Neuronal stem cell (in vitro differentiated cells): ENCODE data around the gene NLRC4.

ENCODE experiments used
- DNase-seq: peaks from one replicate; pipeline ENCODE4 v3.0.0-alpha.2; 2013; ENCODE audit warnings: low spot score
- H2AFZ ChIP-seq: one replicate; pipeline ENCODE4 v1.6.1; 2013; ENCODE audit warnings: mild to moderate bottlenecking, low read length, inconsistent platforms
- H2AK5ac ChIP-seq: 2 replicates; pipeline ENCODE4 v1.6.1; 2013; ENCODE audit warnings: low read depth, mild to moderate bottlenecking, inconsistent platforms, low read length, moderate library complexity, mixed read lengths
- H2BK120ac ChIP-seq: 2 replicates; pipeline ENCODE4 v1.6.1; 2013; ENCODE audit warnings: low read depth, mild to moderate bottlenecking, inconsistent platforms, low read length, moderate library complexity, mixed read lengths
- H2BK12ac ChIP-seq: one replicate; pipeline ENCODE4 v1.6.1; 2013; ENCODE audit warnings: low read length, inconsistent platforms
- H2BK15ac ChIP-seq: 2 replicates; pipeline ENCODE4 v1.6.1; 2013; ENCODE audit warnings: mild to moderate bottlenecking, low read length, inconsistent platforms, mixed read lengths
- H2BK5ac ChIP-seq: one replicate; pipeline ENCODE4 v1.6.1; 2013; ENCODE audit warnings: inconsistent platforms, mild to moderate bottlenecking, low read length, moderate library complexity
- H3K14ac ChIP-seq: one replicate; pipeline ENCODE4 v1.6.1; 2013; ENCODE audit warnings: low read length, inconsistent platforms
- H3K18ac ChIP-seq: 2 replicates; pipeline ENCODE4 v1.6.1; 2013; ENCODE audit warnings: low read length, inconsistent platforms
- H3K23ac ChIP-seq: 2 replicates; pipeline ENCODE4 v1.6.1; 2013; ENCODE audit warnings: low read depth, mild to moderate bottlenecking, mixed read lengths, low read length, inconsistent platforms; ENCODE audit not compliant: poor library complexity
- H3K27ac ChIP-seq: replicated peaks from 3 replicates; pipeline ENCODE4 v1.5.1; 2013; ENCODE audit warnings: low read length, inconsistent platforms
- H3K27me3 ChIP-seq, 3 experiments: 2 replicates each; pipeline ENCODE4 v1.6.1; 2013; ENCODE audit warnings: low read length in 3 of 3, mild to moderate bottlenecking in 2 of 3, inconsistent platforms in 1 of 3, low read depth in 1 of 3, mixed read lengths in 1 of 3, moderate library complexity in 1 of 3; ENCODE audit not compliant: control insufficient read depth in 3 of 3, insufficient read depth in 3 of 3
- H3K36me3 ChIP-seq, 2 donors: replicated peaks in 1 of 2; 2 replicates each; pipeline ENCODE4 v1.6.1; 2013; ENCODE audit warnings: low read length in 2 of 2; ENCODE audit not compliant: control insufficient read depth in 2 of 2, insufficient read depth in 2 of 2
- H3K4ac ChIP-seq: 2 replicates; pipeline ENCODE4 v1.6.1; 2013; ENCODE audit warnings: inconsistent platforms, mild to moderate bottlenecking, low read length, moderate library complexity
- H3K4me1 ChIP-seq, 2 donors: 1 replicate in 1 of 2; 2 replicates in 1 of 2; pipeline ENCODE4 v1.6.1; 2013; ENCODE audit warnings: low read length in 2 of 2, low read depth in 1 of 2; ENCODE audit not compliant: control insufficient read depth in 2 of 2, insufficient read depth in 1 of 2
- H3K4me2 ChIP-seq: one replicate; pipeline ENCODE4 v1.6.1; 2013; ENCODE audit warnings: mild to moderate bottlenecking, low read length, inconsistent platforms; ENCODE audit not compliant: insufficient read depth, poor library complexity, severe bottlenecking
- H3K4me3 ChIP-seq, 2 donors: 2 replicates each; pipeline ENCODE4 v1.5.1; 2013; ENCODE audit warnings: low read length in 2 of 2, mild to moderate bottlenecking in 2 of 2, inconsistent platforms in 1 of 2, moderate library complexity in 1 of 2
- H3K79me1 ChIP-seq: one replicate; pipeline ENCODE4 v1.6.1; 2013; ENCODE audit warnings: low read depth, mild to moderate bottlenecking, inconsistent platforms, low read length, moderate library complexity
- H3K9ac ChIP-seq: one replicate; pipeline ENCODE4 v1.6.1; 2013; ENCODE audit warnings: mild to moderate bottlenecking, low read depth, low read length, inconsistent platforms; ENCODE audit not compliant: poor library complexity
- H3K9me3 ChIP-seq, 2 donors: replicated peaks in 1 of 2; 2 replicates each; pipeline versions ENCODE3 to v1.6.1; 2013; ENCODE audit warnings: low read length in 2 of 2, mild to moderate bottlenecking in 2 of 2, inconsistent platforms in 1 of 2, low read depth in 1 of 2, mixed read lengths in 1 of 2, moderate library complexity in 1 of 2; ENCODE audit not compliant: control insufficient read depth in 2 of 2, insufficient read depth in 1 of 2
- H4K8ac ChIP-seq: one replicate; pipeline ENCODE4 v1.6.1; 2013; ENCODE audit warnings: low read depth, mild to moderate bottlenecking, inconsistent platforms, low read length, moderate library complexity
- H4K91ac ChIP-seq: one replicate; pipeline ENCODE4 v1.6.1; 2013; ENCODE audit warnings: low read length, low read depth, mild to moderate bottlenecking, inconsistent platforms; ENCODE audit not compliant: poor library complexity
- WGBS, 2 donors: extraction: QIAGEN DNeasy Blood & Tissue Kit; methylation state at CpG; one replicate each; pipeline ENCODE4 v1.1.7; 2013; ENCODE audit warnings: missing lambda C conversion rate in 2 of 2, mixed read lengths in 1 of 2; ENCODE audit not compliant: insufficient read length in 2 of 2, insufficient replicate concordance in 1 of 2; ENCODE audit errors: extremely low coverage in 2 of 2; 5-methylcytosine and 5-hydroxymethylcytosine counted together

Gene NLRC4

DNA sequence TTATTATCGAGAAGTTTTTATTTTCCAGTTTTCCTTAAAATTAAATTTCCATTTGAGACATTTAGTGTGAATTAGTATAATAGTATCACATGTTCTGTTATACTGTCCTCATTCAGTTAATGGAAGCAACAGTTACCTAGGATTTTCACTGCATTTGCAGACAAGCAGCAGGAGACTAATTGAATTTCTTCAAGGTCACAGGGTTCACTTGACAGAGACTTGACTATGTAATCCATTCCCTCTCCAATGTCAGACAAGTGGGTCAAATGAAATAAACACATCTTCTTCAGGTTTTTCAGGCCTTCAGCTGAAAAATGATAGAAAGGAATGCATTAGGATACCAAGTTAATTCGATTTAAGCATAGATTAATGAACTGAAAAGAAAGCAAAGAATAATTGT, 26.7 kb downstream of the NLRC4 start:
- no peak overlapping the region for H3K4me2 ChIP-seq
- no peak overlapping the region for H3K4ac ChIP-seq
- no peaks in the 10 kb centered on the region for H3K27me3 ChIP-seq
- no peak overlapping the region for H3K23ac ChIP-seq
- no peak for DNase-seq
- H2BK120ac ChIP-seq, result no peak overlapping the region
- H3K18ac ChIP-seq, result no peak overlapping the region
- H3K4me1 ChIP-seq, result peaks cover 0 to 12% of the 10 kb centered on the region in 2 donors
- no peak overlapping the region for H3K4me3 ChIP-seq
- no peak overlapping the region for H4K91ac ChIP-seq
- no peak overlapping the region for H4K8ac ChIP-seq
- no peak overlapping the region for H2BK15ac ChIP-seq
- no peak overlapping the region for H3K14ac ChIP-seq
- H2BK5ac ChIP-seq, result no peak overlapping the region
- H2BK12ac ChIP-seq, result no peak overlapping the region
- no peak overlapping the region for H3K27ac ChIP-seq
- no peaks in the 10 kb centered on the region for H3K36me3 ChIP-seq
- no CpG with 5 or more reads among the region's 2 CpGs for WGBS, 2 donors
- no peaks in the 10 kb centered on the region for H3K79me1 ChIP-seq
- no peak overlapping the region for H2AK5ac ChIP-seq
- no peak overlapping the region for H2AFZ ChIP-seq
- H3K9ac ChIP-seq, result no peak overlapping the region
- H3K9me3 ChIP-seq, result no peaks in the 10 kb centered on the region

DNA sequence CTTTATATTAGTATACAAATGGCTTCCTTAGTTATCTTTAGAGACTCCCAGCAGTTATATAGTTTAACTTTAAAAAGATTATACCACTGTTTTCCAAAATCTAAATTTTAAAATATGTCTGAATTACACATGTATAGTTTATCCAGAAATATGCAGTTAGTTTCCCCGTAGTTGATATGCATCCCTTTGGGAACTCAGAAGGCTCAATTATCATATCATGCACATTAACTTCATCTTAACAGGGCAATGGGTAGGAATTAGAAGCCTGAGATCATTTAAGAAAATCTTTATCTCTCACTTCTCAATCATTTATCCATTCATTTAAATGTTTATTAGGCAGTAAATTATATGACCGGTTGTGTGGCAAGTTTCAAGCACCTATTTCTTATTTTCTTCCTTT, 27.2 kb downstream of the NLRC4 start:
- Histone ChIP-seq H4K91ac (no peak overlapping the region), H3K27ac (no peak overlapping the region), H2BK12ac (no peak overlapping the region), H3K23ac (no peak overlapping the region), H3K9me3 (no peaks in the 10 kb centered on the region), H2AFZ (no peak overlapping the region), H3K4me3 (no peak overlapping the region), H2AK5ac (no peak overlapping the region), H3K4me1 (peaks cover 0 to 12% of the 10 kb centered on the region in 2 donors), H3K79me1 (no peaks in the 10 kb centered on the region), H3K36me3 (no peaks in the 10 kb centered on the region), H3K4me2 (no peak overlapping the region), H3K14ac (no peak overlapping the region), H2BK120ac (no peak overlapping the region), H3K18ac (no peak overlapping the region), H2BK5ac (no peak overlapping the region), H4K8ac (no peak overlapping the region), H2BK15ac (no peak overlapping the region), H3K27me3 (no peaks in the 10 kb centered on the region), H3K4ac (no peak overlapping the region), H3K9ac (no peak overlapping the region)
- no CpG with 5 or more reads among the region's 2 CpGs for WGBS, 2 donors
- DNase-seq, result no peak

DNA sequence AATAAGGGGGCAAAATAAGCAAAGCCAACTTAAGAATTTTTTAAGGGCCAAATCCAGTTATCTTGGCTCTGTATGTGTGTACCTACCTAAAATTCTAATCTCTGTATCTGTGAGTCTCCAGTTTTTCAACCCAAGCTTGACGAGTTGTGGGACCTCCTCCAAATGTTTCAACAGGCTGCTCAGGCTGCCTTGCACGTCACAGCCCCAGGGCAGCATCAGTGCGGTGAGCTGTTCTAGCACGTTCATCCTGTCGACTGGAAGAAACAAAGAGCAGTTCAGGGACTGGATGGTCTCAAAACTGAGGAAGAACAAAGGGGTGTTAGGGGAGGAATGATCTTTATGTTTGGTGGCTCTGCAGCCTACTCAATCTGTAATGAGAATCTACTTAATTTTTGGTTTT, 29.4 kb downstream of the NLRC4 start:
- no peak for DNase-seq
- H3K18ac ChIP-seq, result no peak overlapping the region
- H3K4ac ChIP-seq, result no peak overlapping the region
- no peak overlapping the region for H2BK120ac ChIP-seq
- H2AK5ac ChIP-seq, result no peak overlapping the region
- no peak overlapping the region for H3K23ac ChIP-seq
- no peak overlapping the region for H2AFZ ChIP-seq
- H2BK5ac ChIP-seq, result no peak overlapping the region
- no CpG with 5 or more reads among the region's 5 CpGs for WGBS, 2 donors
- peaks cover 0 to 12% of the 10 kb centered on the region in 2 donors for H3K4me1 ChIP-seq
- H3K36me3 ChIP-seq, result no peaks in the 10 kb centered on the region
- H3K9ac ChIP-seq, result no peak overlapping the region
- no peaks in the 10 kb centered on the region for H3K27me3 ChIP-seq
- H3K9me3 ChIP-seq, result no peaks in the 10 kb centered on the region
- no peak overlapping the region for H4K8ac ChIP-seq
- H3K27ac ChIP-seq, result no peak overlapping the region
- no peak overlapping the region for H4K91ac ChIP-seq
- H3K14ac ChIP-seq, result no peak overlapping the region
- no peaks in the 10 kb centered on the region for H3K79me1 ChIP-seq
- no peak overlapping the region for H2BK12ac ChIP-seq
- H2BK15ac ChIP-seq, result no peak overlapping the region
- no peak overlapping the region for H3K4me3 ChIP-seq
- H3K4me2 ChIP-seq, result no peak overlapping the region

DNA sequence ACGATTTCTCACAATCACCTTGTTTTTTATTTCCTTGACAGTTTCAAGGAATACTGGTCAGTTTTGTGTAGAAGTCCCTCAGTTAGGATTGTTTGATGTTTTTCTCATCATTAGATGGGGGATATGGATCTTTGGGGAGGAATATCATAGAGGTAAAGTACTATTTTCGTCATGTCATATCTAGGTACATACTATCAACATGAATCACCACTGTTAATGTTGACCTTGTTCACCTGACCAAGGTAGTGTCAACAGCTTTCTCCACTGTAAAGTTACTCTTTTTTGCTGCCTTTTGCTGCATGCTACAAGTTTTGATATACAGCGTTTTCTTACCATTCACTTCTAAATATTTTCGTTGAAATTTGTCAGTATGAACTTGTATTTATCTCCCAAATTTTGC, 32.7 kb downstream of the NLRC4 start:
- Histone ChIP-seq H3K27ac (no peak overlapping the region), H3K4me1 (no peaks in the 10 kb centered on the region), H3K79me1 (no peaks in the 10 kb centered on the region), H2AFZ (no peak overlapping the region), H3K9me3 (no peaks in the 10 kb centered on the region), H3K4ac (no peak overlapping the region), H4K91ac (no peak overlapping the region), H3K23ac (no peak overlapping the region), H3K4me2 (no peak overlapping the region), H2AK5ac (no peak overlapping the region), H2BK5ac (no peak overlapping the region), H3K14ac (no peak overlapping the region), H3K4me3 (no peak overlapping the region), H3K18ac (no peak overlapping the region), H2BK15ac (no peak overlapping the region), H2BK120ac (no peak overlapping the region), H3K27me3 (no peaks in the 10 kb centered on the region), H2BK12ac (no peak overlapping the region), H4K8ac (no peak overlapping the region), H3K36me3 (peaks cover 0 to 2% of the 10 kb centered on the region in 2 donors), H3K9ac (no peak overlapping the region)
- WGBS, 2 donors, result no CpG with 5 or more reads among the region's 4 CpGs
- DNase-seq, result no peak
